ENCODE measurements around the gene SEPTIN2.

Gene SEPTIN2

GRCh38 chr2:241288324-241288888, 27.3 kb upstream of the SEPTIN2 start:
- ATAC-seq = no peak
- TF ChIP-seq SNAI2 (CRISPR knock-in tag; IDR thresholded peaks at IDR 0.05) (no peak), ZC3H10 (CRISPR knock-in tag; IDR thresholded peaks at IDR 0.05) (no peak), TSHZ2 (CRISPR knock-in tag; IDR thresholded peaks at IDR 0.05) (no peak), ESRRG (CRISPR knock-in tag; IDR thresholded peaks at IDR 0.05) (no peak), ISL1 (CRISPR knock-in tag; IDR thresholded peaks at IDR 0.05) (no peak), CSRNP3 (CRISPR knock-in tag; IDR thresholded peaks at IDR 0.05) (no peak), RARB (CRISPR knock-in tag; IDR thresholded peaks at IDR 0.05) (no peak), POU6F1 (CRISPR knock-in tag; IDR thresholded peaks at IDR 0.05; ENCODE audit: borderline replicate concordance, low read depth) (no peak), ZFP3 (CRISPR knock-in tag; IDR thresholded peaks at IDR 0.05) (no peak), ZNF70 (CRISPR knock-in tag; IDR thresholded peaks at IDR 0.05) (no peak), TCF4 (CRISPR knock-in tag; IDR thresholded peaks at IDR 0.05; ENCODE audit: borderline replicate concordance) (no peak), ZNF8 (CRISPR knock-in tag; IDR thresholded peaks at IDR 0.05) (no peak), ARNTL (CRISPR knock-in tag; IDR thresholded peaks at IDR 0.05; ENCODE audit: borderline replicate concordance, low read depth) (no peak), OSR1 (CRISPR knock-in tag; IDR thresholded peaks at IDR 0.05) (no peak), TOX (CRISPR knock-in tag; IDR thresholded peaks at IDR 0.05; ENCODE audit: borderline replicate concordance) (no peak), CREB5 (CRISPR knock-in tag; IDR thresholded peaks at IDR 0.05; ENCODE audit: low read depth) (no peak)

GRCh38 chr2:241289053-241289452, 26.7 kb upstream of the SEPTIN2 start:
- ATAC-seq = no peak
- TF ChIP-seq TOX (CRISPR knock-in tag; IDR thresholded peaks at IDR 0.05; ENCODE audit: borderline replicate concordance) (no peak), ISL1 (CRISPR knock-in tag; IDR thresholded peaks at IDR 0.05) (no peak), TSHZ2 (CRISPR knock-in tag; IDR thresholded peaks at IDR 0.05) (no peak), RARB (CRISPR knock-in tag; IDR thresholded peaks at IDR 0.05) (no peak), ZC3H10 (CRISPR knock-in tag; IDR thresholded peaks at IDR 0.05) (no peak), ZNF565 (CRISPR knock-in tag; conservative IDR thresholded peaks at IDR 0.05; ENCODE audit: low read depth) (no peak), GLIS3 (CRISPR knock-in tag; IDR thresholded peaks at IDR 0.05) (no peak), ZNF70 (CRISPR knock-in tag; IDR thresholded peaks at IDR 0.05) (no peak)

- peak; percentile 21; the same call in 1 of the 3 replicates for ATAC-seq
- TF ChIP-seq RARB (CRISPR knock-in tag; IDR thresholded peaks at IDR 0.05) = no peak
- TF ChIP-seq TOX (CRISPR knock-in tag; IDR thresholded peaks at IDR 0.05; ENCODE audit: borderline replicate concordance) = no peak
- TF ChIP-seq ARNTL (CRISPR knock-in tag; IDR thresholded peaks at IDR 0.05; ENCODE audit: borderline replicate concordance, low read depth) = no peak
- TF ChIP-seq ISL1 (CRISPR knock-in tag; IDR thresholded peaks at IDR 0.05) = no peak
- TF ChIP-seq TCF4 (CRISPR knock-in tag; IDR thresholded peaks at IDR 0.05; ENCODE audit: borderline replicate concordance) = no peak
- no peak for TF ChIP-seq GLIS3 (CRISPR knock-in tag; IDR thresholded peaks at IDR 0.05)
- TF ChIP-seq CSDC2 (CRISPR knock-in tag; IDR thresholded peaks at IDR 0.05) = no peak
- no peak for TF ChIP-seq ZFP30 (CRISPR knock-in tag; IDR thresholded peaks at IDR 0.05)
- no peak for TF ChIP-seq ZNF70 (CRISPR knock-in tag; IDR thresholded peaks at IDR 0.05)
- no peak for TF ChIP-seq TSHZ2 (CRISPR knock-in tag; IDR thresholded peaks at IDR 0.05)
- TF ChIP-seq ZFP3 (CRISPR knock-in tag; IDR thresholded peaks at IDR 0.05) = no peak
- TF ChIP-seq PPARA (CRISPR knock-in tag; IDR thresholded peaks at IDR 0.05; ENCODE audit: borderline replicate concordance) = no peak
- no peak for TF ChIP-seq ZNF565 (CRISPR knock-in tag; conservative IDR thresholded peaks at IDR 0.05; ENCODE audit: low read depth)
- no peak for TF ChIP-seq CREB5 (CRISPR knock-in tag; IDR thresholded peaks at IDR 0.05; ENCODE audit: low read depth)
These were observed 26.1 kb upstream of the SEPTIN2 start for GRCh38 chr2:241289597-241289996.
